Gastroesophageal sphincter (tissue), 4 donors: ENCODE results near the gene TNS3. TPM values are rescaled to one million over a fixed set of nuclear protein-coding genes. Genes with fewer than 3 reads are reported as not detected.

Experiments
- ATAC-seq: fragments of 150-250 bp; one replicate; pipeline ENCODE4 v1.9.1; 2016; ENCODE audit warnings: mild to moderate bottlenecking, moderate library complexity
- H3K27ac ChIP-seq, 4 donors: fragments of 200-600 bp; sonication (generic) in 3 of 4; 1 replicate in 3 of 4; 2 replicates in 1 of 4; pipeline ENCODE4 v1.5.1; 2016 to 2019
- H3K27me3 ChIP-seq: fragments of 200-600 bp; sonication (generic); one replicate; pipeline ENCODE4 v1.5.1; 2019
- H3K36me3 ChIP-seq, 2 donors: fragments of 200-600 bp; sonication (generic); one replicate each; pipeline ENCODE4 v1.5.1; 2019; ENCODE audit warnings: control low read depth in 1 of 2
- H3K4me1 ChIP-seq, 3 donors: fragments of 200-600 bp; sonication (generic); 1 replicate in 2 of 3; 2 replicates in 1 of 3; pipeline ENCODE4 v1.5.1; 2016 to 2019; ENCODE audit warnings: control low read depth in 2 of 3
- H3K4me3 ChIP-seq, 2 donors: fragments of 200-600 bp; sonication (generic); one replicate each; pipeline ENCODE4 v1.5.1; 2019; ENCODE audit warnings: mild to moderate bottlenecking in 1 of 2, moderate library complexity in 1 of 2
- H3K9me3 ChIP-seq, 3 donors: fragments of 200-600 bp; sonication (generic); one replicate each; pipeline ENCODE4 v1.5.1; 2017 to 2019; ENCODE audit warnings: control low read depth in 2 of 3
- CTCF ChIP-seq, 4 experiments: fragments of 200-600 bp in 2 of 4; fragments of 450-650 bp in 2 of 4; sonication (generic) in 1 of 4; IDR thresholded peaks; one replicate each; pipeline ENCODE4 v1.5.1; 2017 to 2019; ENCODE audit warnings: antibody characterized with exemption in 4 of 4, mild to moderate bottlenecking in 2 of 4, moderate library complexity in 2 of 4
- EP300 ChIP-seq: sonication (generic); formaldehyde crosslinking; IDR thresholded peaks from one replicate; pipeline ENCODE4 v1.6.1; 2017; ENCODE audit warnings: antibody characterized with exemption, mild to moderate bottlenecking
- POLR2A ChIP-seq, 2 donors: fragments of 450-650 bp; IDR thresholded peaks; one replicate each; pipeline ENCODE4 v1.6.1; 2017; ENCODE audit warnings: antibody characterized with exemption in 2 of 2, mild to moderate bottlenecking in 2 of 2, moderate library complexity in 1 of 2
- POLR2AphosphoS5 ChIP-seq: sonication (generic); formaldehyde crosslinking; IDR thresholded peaks from one replicate; pipeline ENCODE4 v1.6.1; 2017; ENCODE audit warnings: antibody characterized with exemption
- WGBS, 2 donors: methylation state at CpG; one replicate each; pipeline ENCODE4 v1.1.5; 2018; ENCODE audit warnings: low coverage in 1 of 2; 5-methylcytosine and 5-hydroxymethylcytosine counted together
- total RNA-seq, 4 donors: library from RNA; depleted of rRNA; stranded (reverse); fragments of >200 nt; gene quantifications; one replicate each; pipeline ENCODE4 v1.1.0, GENCODE V29; 2016

TNS3 gene
- total RNA-seq, 4 donors from 2014 or later, result 35.0 to 61.3 (median 45.1) TPM

- no peak overlapping the region for H3K4me3 ChIP-seq
- H3K27ac ChIP-seq, result no peak overlapping the region
- no peaks in the 10 kb centered on the region for H3K27me3 ChIP-seq
- no peaks in the 10 kb centered on the region for H3K9me3 ChIP-seq
- H3K4me1 ChIP-seq, result peaks cover 0 to 7% (median 0%) of the 10 kb centered on the region in 3 donors
- no peak for TF ChIP-seq POLR2AphosphoS5
- no peak for TF ChIP-seq CTCF (IDR thresholded peaks at IDR 0.05)
- no peak for TF ChIP-seq EP300
- TF ChIP-seq POLR2A (IDR thresholded peaks at IDR 0.05), result no peak
- peaks cover 0 to 81% of the 10 kb centered on the region in 2 donors for H3K36me3 ChIP-seq
- 94 to 97% methylated on average over 5 to 11 of the region's 11 CpGs for WGBS, 2 donors
- no peak for ATAC-seq
These were observed 161.7 kb downstream of the TNS3 start for GRCh38 chr7:47420122-47420780.

DNA sequence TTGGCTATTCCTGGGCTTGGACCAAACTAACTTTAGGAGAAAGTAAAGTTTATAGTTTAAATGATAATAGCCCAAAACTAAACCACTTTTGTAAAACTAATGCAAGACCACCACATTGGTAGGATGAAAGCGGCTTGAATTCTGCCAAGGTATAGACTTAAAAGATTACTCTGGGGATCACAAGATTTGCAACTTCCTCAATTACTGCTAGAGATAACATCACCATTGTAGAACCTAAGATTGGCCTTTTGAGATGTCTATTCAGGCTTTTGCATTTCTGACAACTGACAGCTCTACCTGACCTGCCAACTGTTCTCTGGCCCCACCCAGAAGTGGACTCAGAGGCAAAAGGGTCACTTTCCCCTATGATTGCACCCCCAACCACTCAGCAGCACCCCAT, 162.4 kb downstream of the TNS3 start:
- no peak overlapping the region for H3K27ac ChIP-seq
- WGBS, 2 donors, result 92 to 100% methylated on average over 1 of the region's 1 CpG

DNA sequence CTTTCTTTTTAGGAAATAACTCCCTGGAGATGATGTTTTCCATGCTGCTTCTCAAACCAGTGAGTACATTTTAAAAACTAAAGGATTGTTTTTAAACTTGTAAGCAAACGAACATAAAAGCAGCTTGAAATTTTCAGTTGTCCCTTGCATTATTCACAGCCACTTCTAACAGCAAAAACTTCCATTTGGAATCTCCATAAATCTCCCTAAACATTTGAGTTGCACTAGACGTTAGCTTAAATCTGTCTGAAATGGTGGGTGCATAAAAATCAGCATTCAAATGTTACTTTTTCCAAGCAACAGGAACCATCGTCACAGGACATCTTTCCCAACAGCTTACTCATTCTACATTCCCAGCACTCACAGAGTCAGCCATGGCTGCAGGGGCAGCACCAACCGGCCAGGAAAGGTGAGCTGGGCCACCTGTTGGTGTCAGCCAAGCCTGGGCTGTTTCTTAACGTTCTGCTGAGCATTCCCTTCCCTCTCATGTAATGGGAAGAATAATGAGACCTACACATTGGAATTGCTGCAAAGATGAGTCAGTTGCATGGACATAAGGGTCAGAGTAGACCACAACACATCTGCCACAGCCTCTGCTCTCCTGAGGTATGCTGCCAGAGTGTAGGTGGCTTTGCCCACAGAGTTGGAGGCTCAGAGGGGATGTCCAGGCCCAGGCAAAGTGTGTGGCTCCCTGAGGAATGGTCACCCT, 163.2 kb downstream of the TNS3 start:
- Histone ChIP-seq H3K9me3 (no peaks in the 10 kb centered on the region), H3K36me3 (peaks cover 0 to 83% of the 10 kb centered on the region in 2 donors), H3K27me3 (no peaks in the 10 kb centered on the region), H3K4me1 (peaks cover 0 to 7% (median 0%) of the 10 kb centered on the region in 3 donors), H3K4me3 (no peak overlapping the region), H3K27ac (no peak overlapping the region)
- no peak for ATAC-seq
- WGBS, 2 donors, result 58% methylated on average over 5 of the region's 5 CpGs
- TF ChIP-seq POLR2A (IDR thresholded peaks at IDR 0.05) (no peak), POLR2AphosphoS5 (no peak), CTCF (IDR thresholded peaks at IDR 0.05) (no peak), EP300 (no peak)

More for the DNA sequence above, 162.4 kb downstream of the TNS3 start:
- peaks cover 0 to 7% (median 0%) of the 10 kb centered on the region in 3 donors for H3K4me1 ChIP-seq
- no peak for TF ChIP-seq POLR2AphosphoS5
- TF ChIP-seq CTCF (IDR thresholded peaks at IDR 0.05), result no peak
- no peak for TF ChIP-seq POLR2A (IDR thresholded peaks at IDR 0.05)
- TF ChIP-seq EP300, result no peak
- ATAC-seq, result no peak
- no peak overlapping the region for H3K4me3 ChIP-seq
- no peaks in the 10 kb centered on the region for H3K27me3 ChIP-seq
- H3K9me3 ChIP-seq, result no peaks in the 10 kb centered on the region
- peaks cover 0 to 83% of the 10 kb centered on the region in 2 donors for H3K36me3 ChIP-seq

DNA sequence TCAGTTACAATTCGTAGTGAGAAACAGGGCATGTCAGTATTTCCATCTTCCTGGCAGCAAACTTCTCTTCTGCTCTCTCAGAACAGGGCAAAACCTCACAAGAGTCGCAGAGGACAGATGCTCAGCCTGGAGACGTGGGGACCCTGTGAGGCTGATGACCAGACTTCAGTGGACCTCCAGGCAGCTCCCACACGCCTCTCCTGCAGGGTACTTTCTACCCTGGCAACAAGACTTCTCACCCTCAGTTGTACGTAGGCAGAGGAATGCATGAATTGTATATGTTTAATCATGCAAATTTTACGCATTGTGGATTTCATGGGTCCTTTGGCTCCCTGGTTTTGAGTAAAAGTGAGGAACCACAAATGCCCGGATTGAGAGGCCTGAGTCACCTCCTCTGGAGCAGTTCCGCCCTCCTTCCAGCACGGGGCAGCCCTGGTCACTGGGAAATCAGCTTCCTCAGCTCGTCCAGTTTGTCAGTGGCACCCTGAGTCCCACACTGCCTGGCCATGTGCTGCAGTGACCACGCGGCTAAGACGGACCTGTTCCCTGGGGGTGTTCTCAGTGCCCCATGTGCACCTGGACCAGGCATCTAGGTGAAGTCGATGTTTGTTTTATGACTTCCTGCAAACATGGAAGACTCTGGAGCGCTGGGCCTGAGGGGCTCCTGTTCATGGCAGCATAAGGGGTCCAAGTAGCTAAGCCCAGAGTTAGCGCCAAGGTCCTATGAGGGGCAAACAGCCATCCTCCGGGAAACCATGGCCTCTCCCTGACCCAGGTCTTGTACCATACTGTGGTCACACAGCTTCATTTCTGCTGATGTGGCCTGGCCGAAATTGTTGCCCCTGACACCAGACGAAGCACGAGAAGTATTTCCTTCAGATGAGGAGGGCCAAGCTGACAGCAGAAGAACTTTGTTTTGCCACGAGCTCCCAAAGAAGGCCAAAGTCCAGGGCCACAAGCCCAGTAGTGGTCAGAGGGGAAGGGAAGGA, 165.1 kb downstream of the TNS3 start:
- Histone ChIP-seq H3K9me3 (no peaks in the 10 kb centered on the region), H3K4me3 (no peak overlapping the region), H3K4me1 (no peaks in the 10 kb centered on the region), H3K27me3 (no peaks in the 10 kb centered on the region), H3K36me3 (peaks cover 0 to 77% of the 10 kb centered on the region in 2 donors), H3K27ac (no peak overlapping the region)
- no peak for ATAC-seq
- WGBS, 2 donors, result 81 to 88% methylated on average over 5 to 10 of the region's 21 CpGs
- TF ChIP-seq CTCF (IDR thresholded peaks at IDR 0.05) (no peak), POLR2AphosphoS5 (no peak), EP300 (no peak), POLR2A (IDR thresholded peaks at IDR 0.05) (no peak)
